G401 (cell line): ENCODE data around the gene PXDN. TPM values are rescaled to one million over a fixed set of nuclear protein-coding genes. Genes with fewer than 3 reads are reported as not detected.

Experiments used
- DNase-seq: peaks from one replicate; pipeline ENCODE4 v3.0.0-alpha.2; 2015; ENCODE audit warnings: low spot score
- in situ Hi-C: cut with HindIII; loops from 2 replicates; pipeline ENCODE4 v1.10.0; 2016; ENCODE audit warnings: low sequenced_read_pairs, mixed read lengths
- total RNA-seq: library from RNA; depleted of rRNA; stranded (reverse); fragments of >200 nt; shearing (Covaris generic); gene quantifications from 2 replicates; pipeline ENCODE4 v1.2.3, GENCODE V29; 2014

The PXDN gene
- total RNA-seq, 1 experiment from 2014 or later = 25.4 TPM

GRCh38 chr2:1613731-1614354 lies 130.5 kb downstream of the PXDN start:
- in situ Hi-C loops = no loop called here

DNA sequence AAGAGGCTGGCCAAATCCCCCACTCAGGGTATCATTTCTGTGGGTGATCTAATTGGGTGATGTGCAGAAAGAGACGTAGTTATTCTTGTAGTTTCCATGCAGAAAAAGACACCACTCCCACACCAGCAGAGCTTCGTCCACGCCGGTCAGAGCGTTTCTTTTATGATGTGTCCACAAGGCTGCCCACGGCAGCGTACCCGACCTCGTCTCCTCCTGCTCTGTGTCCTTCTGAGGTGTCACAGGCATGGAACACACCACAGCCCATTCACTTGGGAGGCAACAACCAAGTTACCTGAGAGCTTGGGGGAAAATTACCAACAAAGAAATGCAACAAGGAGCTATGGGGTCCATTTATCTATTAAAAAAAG lies 131.3 kb downstream of the PXDN start:
- in situ Hi-C loops = no loop called here
- no peak for DNase-seq

More at GRCh38 chr2:1613731-1614354, 130.5 kb downstream of the PXDN start:
- no peak for DNase-seq

DNA sequence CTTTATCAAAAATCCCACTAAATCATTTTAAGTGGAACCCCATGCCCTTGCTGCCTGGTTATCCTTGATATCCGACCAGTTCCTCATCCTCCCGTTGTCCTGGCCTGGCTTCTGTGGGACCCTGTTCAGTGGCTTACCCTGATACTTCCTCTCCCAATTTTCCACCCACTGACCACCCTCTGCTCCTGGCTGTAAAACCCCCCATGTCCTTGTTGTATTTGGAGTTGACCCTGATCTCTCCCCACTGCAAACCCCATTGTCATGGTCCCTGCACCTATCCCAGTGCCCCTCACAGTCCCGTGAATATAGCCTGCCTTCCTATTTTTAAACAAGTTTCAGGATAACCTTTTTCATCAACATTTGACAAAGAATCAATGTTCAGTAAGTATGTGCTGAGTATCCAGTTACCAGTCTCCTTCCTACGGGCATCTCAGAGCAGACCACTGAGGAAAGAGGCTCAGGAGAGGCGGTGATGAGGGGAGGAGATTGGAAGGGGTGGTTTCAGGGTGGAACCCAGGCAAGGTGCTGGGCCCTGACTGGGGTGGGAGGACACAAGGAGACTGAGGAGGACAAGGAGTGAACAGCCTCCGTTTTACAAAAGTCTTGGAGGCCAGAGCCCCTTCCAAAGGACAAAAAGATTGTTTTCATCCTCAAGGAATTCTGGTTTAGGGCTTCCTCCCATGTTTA lies 131.8 kb downstream of the PXDN start:
- in situ Hi-C loops = no loop called here
- DNase-seq = no peak

GRCh38 chr2:1611886-1612285 lies 132.4 kb downstream of the PXDN start:
- DNase-seq = no peak
- in situ Hi-C loops = no loop called here

GRCh38 chr2:1610096-1610485 lies 134.2 kb downstream of the PXDN start:
- in situ Hi-C loops = no loop called here
- DNase-seq = no peak

- no peak for DNase-seq
- in situ Hi-C loops = no loop called here
Observed at GRCh38 chr2:1609485-1610095, 134.7 kb downstream of the PXDN start.

GRCh38 chr2:1609040-1609439 lies 135.3 kb downstream of the PXDN start:
- no peak for DNase-seq
- in situ Hi-C loops = no loop called here

DNA sequence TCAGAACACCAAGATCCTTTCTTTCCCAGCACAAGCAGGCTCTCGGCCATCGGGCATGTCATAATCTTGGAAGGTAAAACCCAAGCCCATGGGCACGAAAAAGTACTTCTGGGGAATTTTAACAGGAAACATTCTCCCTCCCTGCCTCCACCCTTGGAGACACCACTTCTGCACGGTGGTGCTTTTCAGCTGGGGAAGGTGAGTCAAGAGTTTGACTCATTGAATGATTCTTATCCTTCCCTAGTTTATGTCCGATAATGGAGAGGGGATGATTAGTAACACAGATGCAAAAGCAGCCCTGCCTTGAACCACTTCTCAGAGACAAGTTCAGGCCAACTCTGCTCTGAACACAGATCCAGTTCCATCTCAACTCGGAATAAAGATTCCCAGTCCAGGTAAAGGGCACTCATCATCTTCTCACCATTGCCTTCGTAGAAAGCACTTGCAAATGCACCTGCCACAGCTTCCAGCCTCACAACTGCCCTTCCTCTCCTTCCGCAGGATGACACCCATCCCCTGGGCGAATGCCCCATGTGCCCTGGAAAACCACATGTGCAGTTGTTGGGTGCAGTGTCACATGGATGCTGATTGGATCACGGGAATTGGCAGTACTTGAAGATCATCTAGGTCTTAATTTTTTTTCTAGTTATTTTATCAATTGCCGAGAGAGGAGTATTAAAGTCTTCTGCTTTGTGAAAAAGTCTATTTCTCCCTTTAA lies 136.2 kb downstream of the PXDN start:
- in situ Hi-C loops = no loop called here
- DNase-seq = no peak

DNA sequence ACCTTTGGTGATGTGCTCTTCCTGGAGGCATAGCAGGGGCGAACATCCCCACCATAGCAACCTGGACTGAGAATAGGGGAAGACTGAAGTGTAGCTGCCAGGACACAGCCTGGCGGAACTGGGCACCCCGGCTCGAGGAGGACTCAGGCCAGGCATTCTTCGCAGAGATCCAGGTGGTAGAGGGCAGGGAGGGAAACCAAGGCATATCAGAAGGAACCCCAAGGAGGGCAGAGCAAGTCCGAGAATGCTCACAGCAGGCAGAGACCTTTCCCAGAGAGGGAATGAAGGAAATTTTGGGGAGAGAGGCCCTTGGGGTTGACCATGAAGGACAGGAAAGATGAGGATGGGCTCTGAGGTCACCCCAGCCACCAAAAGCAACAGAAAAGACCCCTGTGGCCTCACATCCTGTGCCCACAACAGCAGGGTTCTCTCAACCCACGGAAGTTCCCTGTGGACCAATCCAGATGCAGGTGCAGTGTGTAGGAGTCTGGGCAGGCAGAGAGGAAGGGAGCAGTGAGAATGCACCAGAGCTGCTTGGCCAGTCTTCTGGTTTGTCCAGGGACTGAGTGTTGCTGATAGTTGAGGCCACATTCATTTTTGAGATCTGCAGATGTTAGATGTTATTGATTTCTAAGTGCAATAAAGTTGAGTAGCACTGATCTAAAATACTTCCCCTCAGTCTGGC lies 136.9 kb downstream of the PXDN start:
- in situ Hi-C loops = no loop called here
- no peak for DNase-seq

DNA sequence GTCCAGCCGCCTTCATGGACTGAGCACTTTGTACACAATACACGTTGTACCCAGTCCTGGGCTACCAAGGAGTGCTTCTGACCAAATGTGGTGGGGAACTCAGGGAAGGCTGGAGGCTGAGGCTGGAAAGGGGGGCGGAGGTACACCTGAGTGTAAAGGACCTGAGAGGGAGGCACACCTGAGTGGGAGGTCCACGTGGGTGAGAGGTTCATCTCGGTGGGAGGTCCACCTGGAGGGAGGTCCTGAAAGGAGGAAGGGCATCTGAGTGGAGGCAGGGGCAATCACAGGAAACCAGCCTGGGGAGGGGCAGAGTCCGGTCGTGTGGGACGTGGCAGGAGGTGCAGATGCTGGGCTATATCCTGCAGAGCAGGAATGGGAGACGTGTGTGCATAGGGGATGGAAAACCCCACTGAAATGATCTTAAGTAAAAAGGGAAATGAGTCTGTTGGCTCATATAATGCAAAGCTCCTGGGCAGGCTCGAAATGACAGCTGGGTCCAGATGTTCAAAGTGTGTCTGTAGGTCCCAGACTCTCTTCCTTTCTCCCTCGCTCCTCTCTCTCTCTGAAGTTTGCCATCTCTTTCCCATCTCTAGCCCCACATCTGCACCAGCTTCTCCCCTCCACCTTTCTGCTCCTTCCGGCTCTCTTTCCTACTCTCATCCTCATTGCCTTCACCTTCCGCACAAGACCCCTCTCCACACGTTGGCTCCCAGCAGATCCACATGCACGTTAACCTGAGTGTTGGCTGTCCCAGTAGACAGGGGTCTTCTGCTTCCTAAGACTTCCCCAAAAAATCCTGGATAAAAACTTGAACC lies 137.7 kb downstream of the PXDN start:
- no peak for DNase-seq
- in situ Hi-C loops = no loop called here

DNA sequence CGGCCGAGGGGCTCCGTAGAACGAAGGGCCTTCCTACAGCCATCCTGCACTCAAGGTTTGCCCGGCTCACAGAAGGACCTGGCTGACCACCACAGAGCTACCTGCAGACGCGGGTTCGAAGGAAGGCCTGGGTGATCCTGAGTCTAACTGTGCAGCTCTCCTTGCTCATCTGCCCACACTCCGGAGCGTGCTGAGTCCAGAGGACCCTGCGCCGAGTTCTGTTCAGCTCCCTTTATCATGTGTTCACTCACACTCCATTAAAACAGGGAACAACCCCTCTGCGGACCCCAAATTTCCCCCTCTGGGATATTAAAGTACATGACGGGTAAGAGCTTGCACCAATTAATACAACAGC lies 138.3 kb downstream of the PXDN start:
- DNase-seq = no peak
- in situ Hi-C loops = no loop called here

- in situ Hi-C loops = no loop called here
- peak; percentile 56 for DNase-seq
Observed at GRCh38 chr2:1605102-1606045, 138.9 kb downstream of the PXDN start.

GRCh38 chr2:1603521-1603920 lies 140.8 kb downstream of the PXDN start:
- no peak for DNase-seq
- in situ Hi-C loops = no loop called here

DNA sequence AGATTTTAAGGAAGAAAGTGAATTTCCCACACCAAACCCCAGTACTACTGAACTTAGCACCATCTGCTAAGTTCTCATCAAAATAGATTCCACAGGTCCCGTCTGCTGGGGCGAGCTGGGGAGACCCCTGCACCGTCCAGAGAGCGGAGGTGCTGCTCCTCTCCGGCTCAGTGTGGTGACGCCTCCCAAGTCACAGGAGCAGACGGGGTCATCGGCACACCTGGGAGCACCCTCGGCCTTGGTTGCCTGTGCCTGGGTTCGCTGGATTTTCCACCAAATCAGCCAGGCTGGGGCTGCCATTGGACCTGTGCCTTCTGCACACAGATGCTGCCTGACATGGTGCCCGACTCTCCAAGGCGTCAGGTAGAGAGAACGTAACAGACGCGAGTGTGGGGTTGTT lies 141.3 kb downstream of the PXDN start:
- DNase-seq = no peak
- in situ Hi-C loops = no loop called here

DNA sequence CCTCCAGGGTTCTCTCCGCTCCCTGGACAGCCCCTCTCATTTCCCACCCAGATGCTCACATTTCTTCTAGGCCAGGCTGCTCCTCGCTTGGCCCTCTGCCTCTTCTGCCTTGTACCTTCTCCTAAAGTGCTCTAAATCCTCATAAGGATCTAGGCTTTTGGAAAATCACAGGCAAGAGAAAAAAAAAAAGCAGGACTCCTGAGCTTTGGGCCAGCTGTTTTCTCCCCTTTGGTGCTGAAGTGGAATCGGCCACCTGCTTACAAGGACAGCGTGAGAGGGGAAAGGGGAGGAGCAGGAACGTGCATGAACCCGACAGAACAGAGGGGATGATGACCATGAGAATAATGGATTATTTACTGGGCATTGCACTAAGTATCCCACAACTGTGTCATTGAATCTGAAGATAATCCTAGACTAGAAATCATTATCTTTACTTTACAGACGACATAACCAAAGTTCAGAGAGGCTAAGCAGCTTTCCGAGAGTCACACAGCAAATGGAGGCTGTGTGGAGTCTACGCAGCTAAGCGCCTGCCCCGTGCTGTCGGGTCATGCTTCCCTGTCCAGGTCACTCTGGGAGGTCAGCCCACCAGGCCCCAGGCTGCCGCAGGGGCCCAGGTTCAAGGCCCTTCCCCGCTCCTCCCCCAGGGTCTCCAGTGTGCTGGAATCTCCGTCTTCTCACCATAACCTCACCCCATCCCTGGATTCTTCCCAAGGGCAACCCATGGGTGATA lies 141.9 kb downstream of the PXDN start:
- in situ Hi-C loops = no loop called here
- no peak for DNase-seq

DNA sequence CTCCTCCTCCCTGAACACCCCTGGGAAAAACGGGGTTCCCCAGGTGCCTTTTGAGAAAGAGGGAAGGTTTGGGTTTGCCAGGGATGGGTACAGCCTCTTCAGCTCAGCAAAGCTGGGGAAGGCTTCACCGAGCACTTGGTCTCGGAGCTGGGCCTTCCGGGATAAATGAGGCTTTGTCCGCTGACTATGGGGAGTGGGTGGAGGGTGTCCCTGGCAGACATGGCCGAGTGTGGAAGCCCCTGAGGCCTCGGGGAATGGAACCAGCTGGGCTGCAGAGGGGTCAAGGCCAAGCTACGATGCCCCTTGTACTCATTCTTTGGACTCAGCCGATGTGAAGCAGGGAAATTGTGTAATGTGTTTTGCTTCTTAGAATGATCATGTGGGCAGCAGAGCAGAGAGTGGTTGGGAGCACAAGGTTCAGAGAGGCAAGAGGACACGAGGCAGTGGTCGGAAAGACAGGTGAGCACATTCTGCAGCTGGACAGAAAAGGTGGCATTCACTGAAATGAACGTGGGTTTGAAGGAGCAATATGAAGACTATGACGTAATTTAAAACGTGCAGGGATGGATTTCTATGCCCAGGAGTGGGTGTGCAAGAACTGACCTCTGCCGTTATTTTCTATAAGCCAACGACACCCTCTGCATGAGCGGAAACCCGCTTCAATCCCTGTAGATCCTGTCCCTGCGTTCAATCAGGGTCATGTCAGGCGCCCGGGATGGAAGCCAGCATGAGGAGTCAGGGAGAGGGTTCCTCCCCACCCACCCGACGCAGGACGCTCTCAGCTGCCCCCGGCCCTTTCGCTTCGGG lies 142.6 kb downstream of the PXDN start:
- no peak for DNase-seq
- in situ Hi-C loops = no loop called here

DNA sequence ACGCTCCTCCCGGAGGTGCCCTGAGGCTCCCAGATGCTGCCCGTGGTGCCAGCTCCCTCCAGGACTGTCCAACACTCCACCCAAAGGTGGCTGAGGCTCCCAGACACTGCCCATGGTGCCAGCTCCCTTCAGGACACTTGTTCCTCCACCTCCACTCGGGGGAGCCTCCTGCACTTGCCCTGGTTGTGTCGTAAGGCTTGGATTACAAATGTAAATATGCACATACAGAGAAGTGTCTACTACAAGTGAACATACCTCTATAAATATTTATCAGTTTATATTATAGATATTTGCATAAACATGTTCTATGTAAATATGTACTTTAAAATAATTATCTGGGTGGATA lies 143.3 kb downstream of the PXDN start:
- DNase-seq = no peak
- in situ Hi-C loops = no loop called here
